Glomerular visceral epithelial cell (primary cell): ENCODE results near the gene EEF1G.
"Not testable (repeated sequence)": the region's sequence is repeated elsewhere in the genome, so short reads cannot be mapped to it uniquely, and the experiment has no call there.

Experiments used
- DNase-seq: peaks from one replicate; pipeline ENCODE4 v3.0.0-alpha.2; 2016; ENCODE audit errors: extremely low spot score

Gene EEF1G

GRCh38 chr11:62578541-62578940 lies 4.8 kb upstream of the EEF1G start:
- no peak for DNase-seq

GRCh38 chr11:62577046-62577714 lies 3.5 kb upstream of the EEF1G start:
- no peak for DNase-seq

GRCh38 chr11:62575837-62576236 lies 2.1 kb upstream of the EEF1G start:
- no peak for DNase-seq

GRCh38 chr11:62575156-62575555 lies 1.5 kb upstream of the EEF1G start:
- no peak for DNase-seq

- no peak for DNase-seq
Observed at GRCh38 chr11:62574363-62575071, 826 bp upstream of the EEF1G start.

- DNase-seq, result peak; percentile 32
Observed at GRCh38 chr11:62573006-62573591, 592 bp downstream of the EEF1G start.

- DNase-seq, result no peak
Observed at GRCh38 chr11:62572431-62572830, 1.3 kb downstream of the EEF1G start.

GRCh38 chr11:62571493-62571892 lies 2.2 kb downstream of the EEF1G start:
- DNase-seq, result not testable (repeated sequence)

- not testable (repeated sequence) for DNase-seq
Observed at GRCh38 chr11:62570903-62571302, 2.8 kb downstream of the EEF1G start.

- no peak for DNase-seq
Observed at GRCh38 chr11:62569611-62570010, 4.1 kb downstream of the EEF1G start.

- DNase-seq, result no peak
Observed at GRCh38 chr11:62567018-62567633, 6.6 kb downstream of the EEF1G start.

GRCh38 chr11:62566247-62566646 lies 7.4 kb downstream of the EEF1G start:
- no peak for DNase-seq

- DNase-seq, result no peak
Observed at GRCh38 chr11:62565100-62565802, 8.4 kb downstream of the EEF1G start.

- DNase-seq, result not testable (repeated sequence)
Observed at GRCh38 chr11:62561677-62562230, 11.9 kb downstream of the EEF1G start.

GRCh38 chr11:62560566-62561103 lies 13.1 kb downstream of the EEF1G start:
- peak; percentile 95 for DNase-seq

- DNase-seq, result peak; percentile 22
Observed at GRCh38 chr11:62559626-62560025, 14.1 kb downstream of the EEF1G start.

- DNase-seq, result no peak
Observed at GRCh38 chr11:62559204-62559603, 14.5 kb downstream of the EEF1G start.

- no peak for DNase-seq
Observed at GRCh38 chr11:62558669-62559068, 15.0 kb downstream of the EEF1G start.

GRCh38 chr11:62556875-62557631 lies 16.6 kb downstream of the EEF1G start:
- DNase-seq, result peak; percentile 46

GRCh38 chr11:62556108-62556874 lies 17.4 kb downstream of the EEF1G start:
- peak; percentile 95 for DNase-seq
